HEK293 (cell line): Measurements from ENCODE around the gene CAPN5.

Experiments
- CTCF ChIA-PET: fragments of 350-600 bp; formaldehyde crosslinking; extraction: SDS; loops from one replicate; lab custom pipeline; 2021; ENCODE audit warnings: antibody characterized with exemption; lab: Yijun Ruan, JAX
- POLR2A ChIA-PET: fragments of 300-600 bp; formaldehyde crosslinking; extraction: SDS; loops from one replicate; lab custom pipeline; 2020; ENCODE audit warnings: antibody characterized with exemption, inconsistent platforms; lab: Yijun Ruan, JAX
- H3K27ac ChIP-seq: fragments of 200-500 bp; sonication (Bioruptor generic); 2 replicates; pipeline ENCODE4 v1.5.1; 2014; ENCODE audit warnings: low read depth, low read length, control low read depth, inconsistent platforms; ENCODE audit errors: extremely low read depth
- H3K36me3 ChIP-seq, 2 experiments: fragments of 200-500 bp in 1 of 2; sonication (Bioruptor generic) in 1 of 2; 1 replicate in 1 of 2; 2 replicates in 1 of 2; pipeline ENCODE4 v1.5.1; 2014 to 2017; ENCODE audit warnings: inconsistent platforms in 2 of 2, low read length in 2 of 2; ENCODE audit not compliant: control insufficient read depth in 2 of 2, insufficient read depth in 1 of 2
- H3K4me1 ChIP-seq: fragments of 200-500 bp; sonication (Bioruptor generic); 2 replicates; pipeline ENCODE4 v1.5.1; 2014; ENCODE audit warnings: mild to moderate bottlenecking, low read length, inconsistent platforms; ENCODE audit not compliant: control insufficient read depth, insufficient read depth
- H3K4me3 ChIP-seq: 2 replicates; pipeline ENCODE4 v1.5.1; 2011; ENCODE audit warnings: low read depth, mild to moderate bottlenecking, control low read depth, low read length, moderate library complexity
- H3K9me3 ChIP-seq: fragments of 200-500 bp; sonication (Bioruptor generic); 2 replicates; pipeline ENCODE4 v1.5.1; 2014; ENCODE audit warnings: low read depth, low read length, inconsistent platforms; ENCODE audit not compliant: control insufficient read depth, insufficient read depth
- BCL11A ChIP-seq: fragments of 450-650 bp; formaldehyde crosslinking; IDR thresholded peaks from 2 replicates; pipeline ENCODE4 v1.5.1; 2016; ENCODE audit warnings: low read depth, missing biosample characterization, missing genetic modification characterization
- HOXA7 ChIP-seq: sonication (generic); formaldehyde crosslinking; IDR thresholded peaks from 2 replicates; pipeline ENCODE4 v1.8.1; 2022; ENCODE audit warnings: missing genetic modification reagents, borderline replicate concordance
- PRDM2 ChIP-seq: fragments of 450-650 bp; formaldehyde crosslinking; IDR thresholded peaks from 2 replicates; pipeline ENCODE4 v1.5.1; 2016; ENCODE audit warnings: missing biosample characterization, missing genetic modification characterization, borderline replicate concordance
- REST ChIP-seq: fragments of 450-650 bp; formaldehyde crosslinking; IDR thresholded peaks from 2 replicates; pipeline ENCODE4 v1.5.1; 2016; ENCODE audit warnings: missing biosample characterization, missing genetic modification characterization
- ZBTB44 ChIP-seq: fragments of 450-650 bp; IDR thresholded peaks from 2 replicates; pipeline ENCODE4 v1.5.1; 2018; ENCODE audit warnings: missing biosample characterization, mild to moderate bottlenecking, missing genetic modification characterization
- ZBTB8A ChIP-seq: fragments of 450-650 bp; formaldehyde crosslinking; IDR thresholded peaks from 2 replicates; pipeline ENCODE4 v1.5.1; 2016; ENCODE audit warnings: missing biosample characterization, missing genetic modification characterization
- ZNF174 ChIP-seq: fragments of 450-650 bp; formaldehyde crosslinking; IDR thresholded peaks from 2 replicates; pipeline ENCODE4 v1.5.0; 2017; ENCODE audit warnings: missing biosample characterization, mild to moderate bottlenecking, missing genetic modification characterization
- ZNF19 ChIP-seq: fragments of 450-650 bp; formaldehyde crosslinking; IDR thresholded peaks from 2 replicates; pipeline ENCODE4; 2016; ENCODE audit warnings: missing biosample characterization, missing genetic modification characterization, low read depth
- ZNF311 ChIP-seq: fragments of 450-650 bp; formaldehyde crosslinking; IDR thresholded peaks from 2 replicates; pipeline ENCODE4 v1.5.1; 2017; ENCODE audit warnings: missing biosample characterization, missing genetic modification characterization, borderline replicate concordance
- ZNF324 ChIP-seq: fragments of 450-650 bp; formaldehyde crosslinking; IDR thresholded peaks from 2 replicates; pipeline ENCODE4 v1.5.1; 2016; ENCODE audit warnings: missing biosample characterization, missing genetic modification characterization
- ZNF335 ChIP-seq: fragments of 450-650 bp; formaldehyde crosslinking; conservative IDR thresholded peaks from 2 replicates; pipeline ENCODE4 v1.5.1; 2016; ENCODE audit warnings: missing biosample characterization, missing genetic modification characterization
- ZNF341 ChIP-seq: fragments of 450-650 bp; formaldehyde crosslinking; IDR thresholded peaks from 2 replicates; pipeline ENCODE4; 2016; ENCODE audit warnings: low read depth, missing biosample characterization, missing genetic modification characterization
- ZNF404 ChIP-seq: fragments of 450-650 bp; formaldehyde crosslinking; IDR thresholded peaks from 2 replicates; pipeline ENCODE4 v1.5.1; 2017; ENCODE audit warnings: missing biosample characterization, missing genetic modification characterization
- ZNF423 ChIP-seq: fragments of 450-650 bp; formaldehyde crosslinking; IDR thresholded peaks from 2 replicates; pipeline ENCODE4 v1.5.1; 2016; ENCODE audit warnings: missing biosample characterization, missing genetic modification characterization
- ZNF530 ChIP-seq: fragments of 450-650 bp; formaldehyde crosslinking; IDR thresholded peaks from 2 replicates; pipeline ENCODE4 v1.5.1; 2016; ENCODE audit warnings: low read depth, missing biosample characterization, missing genetic modification characterization
- ZNF560 ChIP-seq: fragments of 450-650 bp; formaldehyde crosslinking; IDR thresholded peaks from 2 replicates; pipeline ENCODE4 v1.5.1; 2017; ENCODE audit warnings: missing biosample characterization, missing genetic modification characterization, borderline replicate concordance
- ZNF610 ChIP-seq: fragments of 450-650 bp; formaldehyde crosslinking; IDR thresholded peaks from 2 replicates; pipeline ENCODE4 v1.5.1; 2016; ENCODE audit warnings: missing biosample characterization, missing genetic modification characterization, borderline replicate concordance
- ZNF768 ChIP-seq: fragments of 450-650 bp; formaldehyde crosslinking; IDR thresholded peaks from 2 replicates; pipeline ENCODE4 v1.5.1; 2018; ENCODE audit warnings: missing biosample characterization, mild to moderate bottlenecking, missing genetic modification characterization
- TF ChIP-seq, protein P1 (sequence below): fragments of 450-650 bp; formaldehyde crosslinking; IDR thresholded peaks from 2 replicates; pipeline ENCODE4 v1.5.1; 2016; ENCODE audit warnings: missing biosample characterization, missing genetic modification characterization
- TF ChIP-seq, protein P2 (sequence below): fragments of 450-650 bp; formaldehyde crosslinking; IDR thresholded peaks from 2 replicates; pipeline ENCODE4 v1.5.1; 2016; ENCODE audit warnings: missing biosample characterization, missing genetic modification characterization
- TF ChIP-seq, protein P3 (sequence below): fragments of 450-650 bp; formaldehyde crosslinking; optimal IDR thresholded peaks from 2 replicates; pipeline ENCODE3; 2016; ENCODE audit warnings: missing biosample characterization, mild to moderate bottlenecking, missing genetic modification characterization

Gene CAPN5

GRCh38 chr11:77059806-77060205 is 7.0 kb upstream of the CAPN5 start:
- no peaks in the 10 kb centered on the region for H3K9me3 ChIP-seq
- H3K27ac ChIP-seq, result no peak overlapping the region
- CTCF ChIA-PET, result no interaction called here
- POLR2A ChIA-PET, result no interaction called here
- TF ChIP-seq PRDM2 (no peak), ZNF560 (tag by site-specific recombination) (no peak), ZNF19 (tag by site-specific recombination) (no peak), ZNF341 (tag by site-specific recombination) (no peak), ZNF404 (tag by site-specific recombination) (no peak), ZNF610 (no peak)
- TF ChIP-seq, protein P1, sequence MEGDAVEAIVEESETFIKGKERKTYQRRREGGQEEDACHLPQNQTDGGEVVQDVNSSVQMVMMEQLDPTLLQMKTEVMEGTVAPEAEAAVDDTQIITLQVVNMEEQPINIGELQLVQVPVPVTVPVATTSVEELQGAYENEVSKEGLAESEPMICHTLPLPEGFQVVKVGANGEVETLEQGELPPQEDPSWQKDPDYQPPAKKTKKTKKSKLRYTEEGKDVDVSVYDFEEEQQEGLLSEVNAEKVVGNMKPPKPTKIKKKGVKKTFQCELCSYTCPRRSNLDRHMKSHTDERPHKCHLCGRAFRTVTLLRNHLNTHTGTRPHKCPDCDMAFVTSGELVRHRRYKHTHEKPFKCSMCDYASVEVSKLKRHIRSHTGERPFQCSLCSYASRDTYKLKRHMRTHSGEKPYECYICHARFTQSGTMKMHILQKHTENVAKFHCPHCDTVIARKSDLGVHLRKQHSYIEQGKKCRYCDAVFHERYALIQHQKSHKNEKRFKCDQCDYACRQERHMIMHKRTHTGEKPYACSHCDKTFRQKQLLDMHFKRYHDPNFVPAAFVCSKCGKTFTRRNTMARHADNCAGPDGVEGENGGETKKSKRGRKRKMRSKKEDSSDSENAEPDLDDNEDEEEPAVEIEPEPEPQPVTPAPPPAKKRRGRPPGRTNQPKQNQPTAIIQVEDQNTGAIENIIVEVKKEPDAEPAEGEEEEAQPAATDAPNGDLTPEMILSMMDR, result no peak
- TF ChIP-seq, protein P2, sequence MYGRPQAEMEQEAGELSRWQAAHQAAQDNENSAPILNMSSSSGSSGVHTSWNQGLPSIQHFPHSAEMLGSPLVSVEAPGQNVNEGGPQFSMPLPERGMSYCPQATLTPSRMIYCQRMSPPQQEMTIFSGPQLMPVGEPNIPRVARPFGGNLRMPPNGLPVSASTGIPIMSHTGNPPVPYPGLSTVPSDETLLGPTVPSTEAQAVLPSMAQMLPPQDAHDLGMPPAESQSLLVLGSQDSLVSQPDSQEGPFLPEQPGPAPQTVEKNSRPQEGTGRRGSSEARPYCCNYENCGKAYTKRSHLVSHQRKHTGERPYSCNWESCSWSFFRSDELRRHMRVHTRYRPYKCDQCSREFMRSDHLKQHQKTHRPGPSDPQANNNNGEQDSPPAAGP (tag by site-specific recombination), result no peak
- no peak overlapping the region for H3K4me3 ChIP-seq
- no peaks in the 10 kb centered on the region for H3K36me3 ChIP-seq
- no peaks in the 10 kb centered on the region for H3K4me1 ChIP-seq

DNA sequence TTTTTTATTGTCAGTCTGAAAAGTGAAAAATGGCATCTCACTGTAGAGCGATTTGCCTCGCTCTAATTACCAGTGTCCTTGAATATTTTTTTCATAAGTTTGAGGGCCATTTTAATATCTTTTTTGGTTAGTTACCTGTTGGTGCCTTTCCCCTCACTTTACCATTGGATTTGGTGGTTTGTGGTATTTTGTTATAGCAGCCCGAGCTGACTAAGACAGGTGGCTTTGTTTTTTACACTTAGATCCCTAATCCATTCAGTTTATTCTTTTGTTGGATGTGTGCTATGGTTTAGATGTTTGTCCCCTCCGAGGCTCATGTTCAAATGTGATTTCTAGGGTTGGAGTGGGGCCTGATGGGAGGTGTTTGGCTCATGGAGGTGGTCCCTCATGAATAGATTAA is 6.5 kb upstream of the CAPN5 start:
- POLR2A ChIA-PET, result no interaction called here
- Histone ChIP-seq H3K36me3 (no peaks in the 10 kb centered on the region), H3K9me3 (no peaks in the 10 kb centered on the region), H3K4me3 (no peak overlapping the region), H3K27ac (no peak overlapping the region), H3K4me1 (no peaks in the 10 kb centered on the region)
- CTCF ChIA-PET, result interaction anchor here (1.1 to 1.2 kb wide), 2 partner anchors 33 to 67 kb away, joined by 3 read pairs; partner anchors contain the start of gene MYO7A
- TF ChIP-seq ZNF324, result no peak
- no peak for TF ChIP-seq ZNF768 (tag by site-specific recombination)
- no peak for TF ChIP-seq BCL11A (tag by site-specific recombination)
- TF ChIP-seq ZNF311 (tag by site-specific recombination), result no peak
- TF ChIP-seq ZNF530 (tag by site-specific recombination), result no peak
- no peak for TF ChIP-seq ZBTB44 (tag by site-specific recombination)
- TF ChIP-seq REST (tag by site-specific recombination), result no peak
- no peak for TF ChIP-seq ZNF423
- TF ChIP-seq, protein P3, sequence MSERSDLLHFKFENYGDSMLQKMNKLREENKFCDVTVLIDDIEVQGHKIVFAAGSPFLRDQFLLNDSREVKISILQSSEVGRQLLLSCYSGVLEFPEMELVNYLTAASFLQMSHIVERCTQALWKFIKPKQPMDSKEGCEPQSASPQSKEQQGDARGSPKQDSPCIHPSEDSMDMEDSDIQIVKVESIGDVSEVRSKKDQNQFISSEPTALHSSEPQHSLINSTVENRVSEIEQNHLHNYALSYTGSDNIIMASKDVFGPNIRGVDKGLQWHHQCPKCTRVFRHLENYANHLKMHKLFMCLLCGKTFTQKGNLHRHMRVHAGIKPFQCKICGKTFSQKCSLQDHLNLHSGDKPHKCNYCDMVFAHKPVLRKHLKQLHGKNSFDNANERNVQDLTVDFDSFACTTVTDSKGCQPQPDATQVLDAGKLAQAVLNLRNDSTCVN (tag by site-specific recombination), result no peak
- TF ChIP-seq ZNF335 (tag by site-specific recombination), result no peak
- TF ChIP-seq ZBTB8A (tag by site-specific recombination), result no peak
- TF ChIP-seq HOXA7 (CRISPR knock-in tag), result no peak
- no peak for TF ChIP-seq ZNF174 (tag by site-specific recombination)
